HG03378 (cell line): ENCODE measurements around the gene AHRR.

Experiments used
- ATAC-seq: cut with Tn5 transposase; IDR thresholded peaks from one replicate; pipeline ENCODE4 v1.9.1; 2021; ENCODE audit warnings: mild to moderate bottlenecking, moderate library complexity; ENCODE audit not compliant: unreplicated experiment

AHRR gene

GRCh38 chr5:407051-407450 lies 85.5 kb downstream of the AHRR start:
- no peak for ATAC-seq

GRCh38 chr5:407801-408268 lies 86.3 kb downstream of the AHRR start:
- ATAC-seq: no peak

GRCh38 chr5:410911-411517 lies 89.5 kb downstream of the AHRR start:
- no peak for ATAC-seq

DNA sequence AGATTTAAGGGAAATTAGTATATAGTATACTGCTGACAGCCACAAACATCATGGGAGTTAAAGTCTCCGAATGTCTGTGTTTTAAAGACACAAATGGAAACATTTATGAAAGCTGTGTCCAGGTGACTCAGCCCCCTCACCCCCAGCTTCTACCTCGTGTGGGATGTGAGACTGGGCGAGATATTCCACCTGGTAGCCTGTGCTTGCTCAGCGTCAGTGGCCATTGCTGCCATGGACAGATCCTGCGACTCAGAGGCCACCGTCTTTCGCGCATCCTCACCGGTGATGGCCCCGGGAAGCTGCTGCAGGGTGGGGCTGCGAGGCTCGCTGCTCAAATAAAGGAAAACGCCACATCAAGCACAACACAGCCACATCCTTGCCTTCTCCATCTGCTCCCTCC lies 90.2 kb downstream of the AHRR start:
- ATAC-seq: no peak

GRCh38 chr5:414991-415927 lies 93.7 kb downstream of the AHRR start:
- peak; percentile 64 for ATAC-seq

DNA sequence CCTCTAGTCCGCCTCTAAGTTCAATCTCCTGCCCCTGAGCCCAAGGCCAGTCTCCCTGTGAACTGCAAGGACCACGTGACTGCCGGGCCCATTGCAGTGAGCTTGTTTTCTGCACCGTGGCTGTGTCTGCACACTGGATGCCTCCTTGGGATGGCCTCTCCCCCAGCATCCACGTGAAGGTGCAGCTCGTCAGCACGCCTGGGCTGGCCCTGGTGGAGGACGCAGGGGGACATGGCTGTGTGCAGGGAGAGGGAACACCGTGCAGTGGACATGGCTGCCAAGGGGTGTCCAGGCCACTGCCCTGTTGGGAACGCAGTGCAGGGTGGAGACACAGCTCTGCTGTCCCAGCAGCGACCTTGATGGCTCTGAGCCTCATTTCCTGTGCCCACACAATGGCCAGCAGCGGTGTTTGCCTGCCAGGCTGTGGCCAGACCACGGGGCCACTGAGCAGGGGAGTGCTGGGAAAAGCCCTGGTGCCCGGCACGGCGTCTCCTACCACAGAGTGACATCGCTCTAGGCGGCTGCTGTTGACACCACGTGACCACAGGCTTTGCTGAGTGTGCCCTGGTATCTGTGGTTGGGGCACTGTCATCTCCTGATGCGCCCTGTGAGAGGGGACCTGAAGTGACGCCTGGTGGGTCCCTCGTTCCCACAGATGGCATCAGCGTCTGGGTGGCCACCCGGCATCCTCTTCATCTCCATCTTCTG lies 94.6 kb downstream of the AHRR start:
- ATAC-seq: no peak

DNA sequence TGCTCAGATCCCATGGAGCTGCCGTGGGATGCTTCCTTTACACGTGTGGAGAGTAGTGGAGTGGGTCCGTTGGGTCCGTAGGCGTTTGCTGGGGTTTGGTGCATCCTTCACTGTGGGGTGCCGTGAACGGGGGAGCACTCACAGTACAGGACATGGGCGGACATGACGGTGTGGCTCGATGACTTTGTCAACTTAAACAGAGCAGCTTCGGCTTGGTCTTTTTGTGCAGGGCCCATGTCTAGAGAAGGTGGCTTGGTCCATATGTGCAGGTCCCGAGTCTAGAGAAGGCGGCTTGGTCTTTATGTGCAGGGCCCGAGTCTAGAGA lies 95.1 kb downstream of the AHRR start:
- ATAC-seq: no peak

GRCh38 chr5:417301-418161 lies 96.0 kb downstream of the AHRR start:
- ATAC-seq: no peak

- ATAC-seq: no peak
Observed at GRCh38 chr5:418162-419121, 96.9 kb downstream of the AHRR start.

- no peak for ATAC-seq
Observed at GRCh38 chr5:419970-420369, 98.5 kb downstream of the AHRR start.

GRCh38 chr5:420632-421286 lies 99.2 kb downstream of the AHRR start:
- ATAC-seq: no peak

DNA sequence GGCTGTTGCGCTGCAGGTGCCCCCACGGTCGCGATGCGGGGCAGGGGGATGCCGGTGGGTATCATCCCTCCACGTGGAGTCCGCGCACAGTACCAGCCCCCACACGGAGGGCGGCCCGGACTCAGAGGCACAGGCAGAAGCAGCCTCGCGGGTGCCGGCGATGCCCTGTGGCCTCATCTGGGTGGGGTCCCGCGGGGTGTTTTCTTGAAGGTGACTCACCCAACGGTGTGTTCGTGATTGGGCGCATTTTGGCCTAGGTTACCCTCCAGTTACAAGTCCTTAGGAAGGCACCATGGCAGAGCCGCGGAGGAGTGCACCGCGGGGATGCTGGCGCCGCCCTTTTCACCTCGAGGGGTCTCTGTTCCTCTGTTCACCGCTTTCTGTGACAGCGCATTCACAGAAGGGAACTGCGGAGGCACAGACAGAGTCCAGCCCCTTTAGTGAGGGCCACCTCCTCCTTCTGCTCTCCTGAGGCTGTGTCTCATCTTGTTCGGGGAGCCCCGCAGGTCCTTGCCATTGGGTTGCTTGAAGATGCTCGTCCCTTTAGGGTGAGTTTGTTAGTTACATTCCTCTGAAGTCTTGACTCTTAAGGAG lies 99.9 kb downstream of the AHRR start:
- no peak for ATAC-seq

GRCh38 chr5:421901-422300 lies 100.4 kb downstream of the AHRR start:
- ATAC-seq: no peak

DNA sequence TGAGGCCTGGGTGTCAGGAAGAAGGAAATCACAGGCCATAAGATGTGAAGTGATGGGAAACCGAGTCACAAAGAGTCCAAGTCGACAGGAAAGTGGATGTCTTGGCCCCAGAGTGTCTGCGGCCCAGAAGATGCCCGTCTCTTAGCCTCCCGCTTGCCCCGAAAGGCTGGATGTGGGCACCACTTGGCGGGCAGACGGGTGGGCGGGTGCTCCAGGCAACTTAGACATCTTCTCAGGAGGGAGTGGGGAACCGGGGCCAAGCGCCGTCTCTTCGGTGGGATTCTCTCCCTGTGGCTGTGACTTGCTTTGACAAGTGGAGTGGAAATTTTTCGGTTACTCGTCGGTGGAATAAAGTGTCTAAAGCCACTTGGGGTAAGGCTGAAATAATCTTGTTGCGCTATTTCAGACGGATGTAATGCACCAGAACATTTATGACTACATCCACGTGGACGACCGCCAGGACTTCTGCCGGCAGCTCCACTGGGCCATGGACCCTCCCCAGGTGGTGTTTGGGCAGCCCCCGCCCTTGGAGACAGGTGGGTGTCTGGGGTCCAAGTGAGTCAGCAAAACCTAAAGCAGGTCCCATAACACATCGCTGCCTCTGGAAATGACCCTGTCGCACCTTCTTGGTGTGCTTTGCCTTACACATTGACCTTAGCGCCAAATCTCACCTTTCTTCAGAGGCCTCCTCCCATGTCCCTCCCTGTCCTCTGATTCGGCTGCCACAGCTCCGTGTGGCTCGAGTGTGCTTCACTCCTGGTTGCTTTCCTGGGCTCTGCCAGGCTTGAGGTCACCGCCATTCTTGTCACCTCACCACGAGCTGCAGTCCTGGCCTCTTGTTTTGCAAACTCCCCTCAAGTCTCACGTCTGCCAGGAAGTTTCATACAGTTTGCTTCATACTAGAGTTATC lies 101.1 kb downstream of the AHRR start:
- no peak for ATAC-seq

DNA sequence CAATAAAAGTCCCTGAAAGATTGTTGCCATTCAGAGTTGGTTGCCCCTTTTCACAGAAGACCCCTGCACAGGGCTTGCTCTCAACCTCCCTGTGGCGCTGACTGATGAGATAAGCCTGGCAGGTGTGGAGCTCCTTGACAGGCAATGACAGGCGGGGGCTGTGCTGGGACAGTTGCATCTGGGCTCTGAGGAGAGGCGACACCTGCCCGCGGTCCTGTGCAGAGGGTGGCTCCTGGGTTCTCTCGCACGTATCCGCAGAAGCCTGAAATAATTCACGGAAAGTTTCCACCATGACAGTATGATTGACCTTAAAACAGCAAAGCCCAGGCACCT lies 101.7 kb downstream of the AHRR start:
- ATAC-seq: no peak

- ATAC-seq: no peak
Observed at GRCh38 chr5:423626-424261, 102.2 kb downstream of the AHRR start.

DNA sequence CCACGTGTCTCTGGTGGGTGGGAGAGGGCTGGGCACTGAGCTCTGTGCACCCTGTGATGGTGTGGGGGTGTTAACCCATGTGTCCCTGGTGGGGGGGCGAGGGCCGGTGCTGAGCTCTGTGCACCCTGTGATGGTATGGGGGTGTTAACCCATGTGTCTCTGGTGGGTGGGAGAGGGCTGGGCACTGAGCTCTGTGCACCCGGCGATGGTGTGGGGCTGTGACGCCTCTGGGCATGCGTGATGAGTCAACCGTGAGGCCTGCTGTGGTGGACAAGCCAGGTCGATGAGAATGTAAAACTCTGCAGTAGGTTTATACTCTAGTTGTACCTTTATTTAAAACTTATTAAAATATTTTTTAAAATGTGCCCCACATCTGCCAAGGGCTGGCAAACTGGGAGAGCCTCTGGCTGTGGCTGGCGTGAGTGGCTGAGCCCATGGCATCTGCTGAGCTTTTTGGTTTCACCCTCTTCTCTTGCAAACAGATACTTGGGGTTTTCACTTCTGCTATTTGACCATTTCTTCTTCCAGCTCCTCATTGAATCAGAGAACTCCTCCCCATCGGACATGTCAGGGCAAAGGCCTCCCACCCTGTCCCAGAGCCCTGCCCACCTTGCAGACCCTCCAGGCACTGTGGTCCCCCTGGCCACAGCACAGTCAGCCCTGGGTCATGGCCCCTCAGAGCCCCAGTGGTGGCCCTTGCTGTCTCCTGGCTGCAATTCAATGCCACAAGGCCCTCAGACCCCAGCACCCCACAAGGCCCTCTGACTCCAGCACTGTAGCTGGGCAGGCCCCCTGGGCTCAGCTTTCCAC lies 103.0 kb downstream of the AHRR start:
- peak; percentile 88 for ATAC-seq
